Fibroblast of lung (primary cell): ENCODE measurements around the gene IKBKG. TPM values are rescaled to one million over a fixed set of nuclear protein-coding genes. Genes with fewer than 3 reads are reported as not detected.

Experiments used
- DNase-seq, 2 donors: peaks; one replicate each; pipeline versions ENCODE4 v3.0.0 to v3.0.0-alpha.2; 2010; ENCODE audit warnings: low read depth in 2 of 2
- H2AFZ ChIP-seq: 2 replicates; pipeline ENCODE4 v1.5.1; 2012; ENCODE audit warnings: low read length, control low read depth, inconsistent platforms
- H3K27ac ChIP-seq: 2 replicates; pipeline ENCODE4 v1.5.1; 2011; ENCODE audit warnings: low read length, control low read depth; ENCODE audit not compliant: insufficient read depth
- H3K27me3 ChIP-seq: 2 replicates; pipeline ENCODE4 v1.5.1; 2011; ENCODE audit warnings: mild to moderate bottlenecking, low read length; ENCODE audit not compliant: control insufficient read depth, insufficient read depth
- H3K36me3 ChIP-seq: 2 replicates; pipeline ENCODE4 v1.5.1; 2011; ENCODE audit warnings: low read length; ENCODE audit not compliant: control insufficient read depth, insufficient read depth
- H3K4me1 ChIP-seq: 2 replicates; pipeline ENCODE4 v1.5.1; 2011; ENCODE audit warnings: low read length; ENCODE audit not compliant: control insufficient read depth, insufficient read depth; ENCODE audit errors: extremely low read depth
- H3K4me2 ChIP-seq: 2 replicates; pipeline ENCODE4 v1.5.1; 2011; ENCODE audit warnings: low read length, control low read depth; ENCODE audit not compliant: insufficient read depth; ENCODE audit errors: extremely low read depth
- H3K4me3 ChIP-seq, 4 experiments: fragments of 200-600 bp in 1 of 4; sonication (generic) in 1 of 4; replicated peaks in 1 of 4; 2 replicates each; pipeline ENCODE4 v1.5.1; 2011 to 2016; ENCODE audit warnings: low read length in 4 of 4, low read depth in 3 of 4, mild to moderate bottlenecking in 3 of 4, control low read depth in 2 of 4, inconsistent platforms in 1 of 4, mixed read lengths in 1 of 4; ENCODE audit not compliant: insufficient read depth in 1 of 4; ENCODE audit errors: control extremely low read depth in 1 of 4
- H3K79me2 ChIP-seq: 2 replicates; pipeline ENCODE4 v1.5.1; 2012; ENCODE audit warnings: mild to moderate bottlenecking, low read length, inconsistent platforms; ENCODE audit not compliant: control insufficient read depth, insufficient read depth
- H3K9ac ChIP-seq: 2 replicates; pipeline ENCODE4 v1.5.1; 2011; ENCODE audit warnings: mild to moderate bottlenecking, low read length, control low read depth; ENCODE audit not compliant: insufficient read depth
- H3K9me3 ChIP-seq: 2 replicates; pipeline ENCODE4 v1.5.1; 2012; ENCODE audit warnings: low read depth, low read length; ENCODE audit not compliant: control insufficient read depth, insufficient read depth
- H4K20me1 ChIP-seq: 2 replicates; pipeline ENCODE4 v1.5.1; 2011; ENCODE audit warnings: low read length; ENCODE audit not compliant: control insufficient read depth, insufficient read depth; ENCODE audit errors: extremely low read depth
- CTCF ChIP-seq, 2 donors: IDR thresholded peaks in 1 of 2; conservative IDR thresholded peaks in 1 of 2; 1 replicate in 1 of 2; 2 replicates in 1 of 2; pipeline ENCODE4 v1.5.1; 2011 to 2012; ENCODE audit warnings: low read length in 2 of 2, control low read depth in 1 of 2, inconsistent platforms in 1 of 2, low read depth in 1 of 2, mild to moderate bottlenecking in 1 of 2
- EZH2 ChIP-seq: IDR thresholded peaks from 2 replicates; pipeline ENCODE4 v1.5.1; 2012; ENCODE audit warnings: low read length, control low read depth, mild to moderate bottlenecking; ENCODE audit errors: missing control alignments
- polyA plus RNA-seq, 2 donors: library from polyadenylated mRNA; depleted of rRNA in 1 of 2; stranded (reverse) in 1 of 2; unstranded in 1 of 2; fragments of >200 nt; gene quantifications; 2 replicates each; pipeline ENCODE4 v1.2.1, GENCODE V29; 2011 to 2012; ENCODE audit warnings: missing spikeins in 1 of 2
- total RNA-seq: library from RNA; depleted of rRNA; stranded (reverse); fragments of >200 nt; gene quantifications from 2 replicates; pipeline ENCODE4 v1.2.1, GENCODE V29; 2014

The IKBKG gene
- total and polyA plus RNA-seq, 2 donors (not counting 1 experiment from before 2014, with no cell fraction given): 14.8 to 20.1 TPM

GRCh38 chrX:154602766-154603437 is 55.5 kb downstream of the IKBKG start:
- H3K9ac ChIP-seq: no peak overlapping the region
- no peaks in the 10 kb centered on the region for H3K9me3 ChIP-seq
- TF ChIP-seq EZH2: no peak
- no peak for TF ChIP-seq CTCF (conservative IDR thresholded peaks at IDR 0.05 in 1 of 2, IDR thresholded peaks at IDR 0.05 in 1 of 2; ENCODE audit: low read depth in 1 of 2, low read length in 2 of 2)
- DNase-seq: no peak
- H3K4me2 ChIP-seq: no peak overlapping the region
- H3K36me3 ChIP-seq: no peaks in the 10 kb centered on the region
- H3K4me1 ChIP-seq: no peaks in the 10 kb centered on the region
- no peaks in the 10 kb centered on the region for H3K79me2 ChIP-seq
- H3K27me3 ChIP-seq: no peaks in the 10 kb centered on the region
- no peak overlapping the region for H2AFZ ChIP-seq
- H3K4me3 ChIP-seq: no peak overlapping the region
- H4K20me1 ChIP-seq: no peaks in the 10 kb centered on the region
- H3K27ac ChIP-seq: no peak overlapping the region

DNA sequence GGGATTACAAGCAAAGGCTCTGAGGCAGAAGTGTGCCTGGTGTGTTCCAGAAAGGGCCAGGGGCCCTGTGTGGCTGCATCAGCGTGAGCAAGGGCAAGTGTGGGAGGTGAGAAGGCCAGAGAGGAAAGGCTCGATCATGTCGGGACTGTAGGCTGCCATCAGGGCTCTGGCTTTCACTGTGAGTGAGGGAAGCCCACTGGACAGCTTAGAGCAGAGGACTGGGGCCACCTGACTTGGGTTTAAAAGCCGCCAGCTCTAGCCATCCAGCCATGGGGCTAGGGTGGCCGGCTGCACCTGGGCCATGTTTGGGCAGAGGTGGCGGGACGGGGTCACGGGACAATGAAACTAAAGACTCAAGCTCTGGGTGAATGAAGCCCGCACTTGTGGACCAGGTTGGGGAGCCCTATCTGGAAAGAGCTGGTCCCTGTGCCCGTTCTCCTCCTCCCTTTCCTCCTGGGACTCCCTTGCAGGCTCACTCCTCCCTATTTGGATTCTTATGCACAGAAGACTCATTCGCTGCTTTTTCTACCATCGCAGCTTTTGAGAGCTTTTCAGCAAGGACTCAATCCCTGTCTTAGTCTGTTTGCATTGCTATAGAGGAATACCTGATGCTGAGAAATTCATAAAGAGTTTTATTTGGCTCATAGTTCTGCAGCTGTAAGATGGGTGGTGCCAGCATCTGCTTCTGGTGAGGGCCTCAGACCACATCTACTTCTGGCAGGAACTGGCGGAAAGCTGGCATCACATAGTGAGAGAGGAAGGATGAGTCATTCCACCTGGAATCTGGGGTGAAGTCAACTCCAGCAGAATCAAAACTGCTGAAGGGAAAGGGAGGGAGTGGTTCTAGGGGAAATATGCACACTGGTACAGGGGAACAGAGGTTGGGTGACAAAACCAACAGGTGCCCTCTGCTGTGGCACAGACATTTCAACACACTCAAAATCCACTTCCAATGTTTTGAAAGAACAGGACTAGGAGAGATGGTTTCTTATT is 56.3 kb downstream of the IKBKG start:
- Histone ChIP-seq H3K4me3 (no peak overlapping the region), H3K4me2 (no peak overlapping the region), H3K4me1 (no peaks in the 10 kb centered on the region), H3K27ac (no peak overlapping the region), H3K9me3 (no peaks in the 10 kb centered on the region), H3K9ac (no peak overlapping the region), H3K79me2 (no peaks in the 10 kb centered on the region), H4K20me1 (no peaks in the 10 kb centered on the region), H3K27me3 (no peaks in the 10 kb centered on the region), H3K36me3 (no peaks in the 10 kb centered on the region), H2AFZ (no peak overlapping the region)
- peak; percentile 64 to 81 for DNase-seq
- no peak for TF ChIP-seq CTCF (conservative IDR thresholded peaks at IDR 0.05 in 1 of 2, IDR thresholded peaks at IDR 0.05 in 1 of 2; ENCODE audit: low read depth in 1 of 2, low read length in 2 of 2)
- no peak for TF ChIP-seq EZH2

DNA sequence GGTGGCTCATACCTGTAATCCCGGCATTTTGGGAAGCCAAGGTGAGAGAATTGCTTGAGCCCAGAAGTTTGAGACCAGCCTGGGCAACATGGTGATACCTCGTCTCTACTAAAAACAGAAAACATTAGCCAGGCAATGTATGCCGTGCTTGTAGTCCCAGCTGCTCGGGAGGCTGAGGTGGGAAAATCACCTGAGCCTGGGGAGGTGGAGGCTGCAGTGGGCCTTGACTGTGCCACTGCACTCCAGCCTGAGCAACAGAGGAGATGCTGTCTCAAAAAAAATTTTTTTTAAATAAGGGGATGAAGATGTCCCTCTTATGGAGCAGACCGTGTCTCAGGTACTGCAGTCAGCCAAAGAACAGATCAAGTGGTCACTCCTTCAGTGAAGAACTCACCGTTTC is 58.1 kb downstream of the IKBKG start:
- no peak overlapping the region for H3K27ac ChIP-seq
- H3K4me1 ChIP-seq: no peaks in the 10 kb centered on the region
- no peak overlapping the region for H3K9ac ChIP-seq
- H4K20me1 ChIP-seq: no peaks in the 10 kb centered on the region
- H3K36me3 ChIP-seq: no peaks in the 10 kb centered on the region
- no peaks in the 10 kb centered on the region for H3K27me3 ChIP-seq
- no peak for TF ChIP-seq EZH2
- TF ChIP-seq CTCF (conservative IDR thresholded peaks at IDR 0.05 in 1 of 2, IDR thresholded peaks at IDR 0.05 in 1 of 2; ENCODE audit: low read depth in 1 of 2, low read length in 2 of 2): no peak
- no peaks in the 10 kb centered on the region for H3K9me3 ChIP-seq
- no peaks in the 10 kb centered on the region for H3K79me2 ChIP-seq
- no peak for DNase-seq
- no peak overlapping the region for H3K4me2 ChIP-seq
- no peak overlapping the region for H2AFZ ChIP-seq
- no peak overlapping the region for H3K4me3 ChIP-seq
